Breast epithelium (tissue), 4 donors: ENCODE measurements around the gene CDH24. TPM values are rescaled to one million over a fixed set of nuclear protein-coding genes. Genes with fewer than 3 reads are reported as not detected.
A peak's percentile ranks its signal among the peaks of the same experiment; 100 is the strongest.

Source experiments
- DNase-seq, 2 donors: peaks; one replicate each; pipeline ENCODE4 v3.0.0-alpha.2; 2019; ENCODE audit warnings: low spot score in 2 of 2
- H3K27ac ChIP-seq, 2 donors: fragments of 200-600 bp; sonication (generic) in 1 of 2; one replicate each; pipeline ENCODE4 v1.5.1; 2016 to 2019; ENCODE audit warnings: mild to moderate bottlenecking in 1 of 2
- H3K27me3 ChIP-seq, 2 donors: fragments of 200-600 bp; sonication (generic) in 1 of 2; one replicate each; pipeline versions ENCODE4 v1.5.1 to v1.6.0; 2017 to 2019; ENCODE audit warnings: control low read depth in 1 of 2, mild to moderate bottlenecking in 1 of 2
- H3K36me3 ChIP-seq: fragments of 200-600 bp; one replicate; pipeline ENCODE4 v1.5.1; 2019
- H3K4me1 ChIP-seq, 2 donors: fragments of 200-600 bp; sonication (generic); one replicate each; pipeline ENCODE4 v1.5.1; 2016 to 2019; ENCODE audit warnings: control low read depth in 1 of 2
- H3K4me3 ChIP-seq, 3 donors: fragments of 200-600 bp; sonication (generic); 1 replicate in 2 of 3; 2 replicates in 1 of 3; pipeline ENCODE4 v1.5.1; 2016 to 2019; ENCODE audit warnings: mild to moderate bottlenecking in 3 of 3, moderate library complexity in 2 of 3
- H3K9me3 ChIP-seq, 2 donors: fragments of 200-600 bp; sonication (generic) in 1 of 2; one replicate each; pipeline ENCODE4 v1.5.1; 2016 to 2019; ENCODE audit warnings: control low read depth in 1 of 2
- CTCF ChIP-seq, 3 donors: fragments of 450-650 bp; IDR thresholded peaks; one replicate each; pipeline ENCODE4 v1.5.1; 2016 to 2017; ENCODE audit warnings: antibody characterized with exemption in 3 of 3, mild to moderate bottlenecking in 3 of 3, moderate library complexity in 3 of 3
- POLR2A ChIP-seq: fragments of 450-650 bp; IDR thresholded peaks from one replicate; pipeline ENCODE4 v1.6.1; 2016; ENCODE audit warnings: antibody characterized with exemption, mild to moderate bottlenecking, moderate library complexity
- POLR2AphosphoS5 ChIP-seq, 3 donors: sonication (generic); formaldehyde crosslinking; IDR thresholded peaks; one replicate each; pipeline ENCODE4 v1.6.1; 2017; ENCODE audit warnings: antibody characterized with exemption in 3 of 3
- intact Hi-C: fragments of 100-400 bp; cut with DNase I; formaldehyde crosslinking; loops from one replicate; pipeline ENCODE4 v1.15.1; 2023; ENCODE audit warnings: low total_unique reads
- total RNA-seq, 3 donors: library from RNA; depleted of rRNA; stranded (reverse); fragments of >200 nt; gene quantifications; one replicate each; pipeline ENCODE4 v1.1.0, GENCODE V29; 2016

The CDH24 gene
- total RNA-seq, 3 donors from 2014 or later, result 2.2 to 5.2 (median 3.2) TPM

- Histone ChIP-seq H3K9me3 (no peaks in the 10 kb centered on the region), H3K27me3 (no peaks in the 10 kb centered on the region), H3K4me3 (no peak overlapping the region), H3K27ac (no peak overlapping the region), H3K36me3 (no peaks in the 10 kb centered on the region), H3K4me1 (peaks cover 0 to 3% of the 10 kb centered on the region in 2 donors)
- intact Hi-C loops, result no loop called here
- no peak for DNase-seq
- TF ChIP-seq POLR2AphosphoS5 (IDR thresholded peaks at IDR 0.05) (no peak), POLR2A (no peak), CTCF (IDR thresholded peaks at IDR 0.05) (no peak)
Measured at GRCh38 chr14:23099212-23099861, 42.0 kb upstream of the CDH24 start.

- intact Hi-C loops, result no loop called here
- Histone ChIP-seq H3K27ac (no peak overlapping the region), H3K9me3 (no peaks in the 10 kb centered on the region), H3K27me3 (no peaks in the 10 kb centered on the region), H3K4me3 (no peak overlapping the region), H3K36me3 (no peaks in the 10 kb centered on the region), H3K4me1 (peaks cover 0 to 13% of the 10 kb centered on the region in 2 donors)
- no peak for DNase-seq
- TF ChIP-seq POLR2AphosphoS5 (IDR thresholded peaks at IDR 0.05) (no peak), CTCF (IDR thresholded peaks at IDR 0.05) (no peak), POLR2A (no peak)
Measured at GRCh38 chr14:23097786-23098185, 40.5 kb upstream of the CDH24 start.

DNA sequence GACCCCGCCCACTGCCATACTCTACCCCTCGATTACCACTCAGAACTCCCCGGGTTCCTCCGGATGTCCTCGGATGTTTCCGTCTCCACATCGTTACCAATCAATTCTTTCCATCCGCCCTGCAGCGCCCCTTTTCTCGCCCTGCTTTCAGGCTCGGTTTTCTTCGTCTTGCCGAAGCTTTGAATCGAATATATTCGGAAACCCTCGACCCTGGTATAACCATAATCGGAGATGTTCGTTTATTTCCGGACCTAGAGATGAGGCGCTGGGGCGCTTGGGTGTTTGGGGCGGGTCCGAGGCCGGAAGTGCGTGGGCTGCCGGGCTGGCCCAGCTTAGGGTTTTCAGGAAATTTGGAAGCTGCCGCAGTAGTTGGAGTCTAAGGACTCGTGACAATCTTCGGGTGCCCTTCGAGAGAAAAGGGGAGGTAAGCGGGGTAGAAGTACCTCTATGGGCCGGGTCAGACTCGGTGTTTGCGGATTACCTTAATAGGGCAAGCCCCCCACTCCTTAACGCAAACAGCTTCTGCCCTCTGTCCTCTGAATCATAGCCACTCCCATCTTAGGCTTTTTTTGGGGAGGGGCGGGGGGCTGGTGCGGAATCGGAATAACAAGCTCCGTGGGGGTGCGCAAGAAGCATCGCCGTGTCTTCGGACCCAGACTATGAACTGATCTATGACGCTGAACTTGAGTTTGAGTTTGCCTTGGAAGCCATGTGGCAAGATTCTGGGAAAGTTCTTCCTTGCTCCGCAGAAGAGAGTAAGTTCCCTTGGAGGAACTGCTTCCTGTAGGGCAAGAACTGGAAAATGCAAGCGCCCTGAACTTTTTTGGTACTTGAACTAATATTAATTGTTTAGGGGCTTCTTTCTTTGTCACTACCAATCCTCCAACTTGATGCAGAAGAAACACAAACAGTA, 38.1 kb upstream of the CDH24 start, which contains the start of gene C14orf119:
C14orf119 (plus strand) TSS at position 310 of the 913 bp plus-strand sequence. CDS start 2,154 bp downstream, outside the sequence.
- intact Hi-C loops, result no loop called here
- peak within 1 kb of the TSS; percentile 68 to 80 (median 74) for H3K4me3 ChIP-seq

DNA sequence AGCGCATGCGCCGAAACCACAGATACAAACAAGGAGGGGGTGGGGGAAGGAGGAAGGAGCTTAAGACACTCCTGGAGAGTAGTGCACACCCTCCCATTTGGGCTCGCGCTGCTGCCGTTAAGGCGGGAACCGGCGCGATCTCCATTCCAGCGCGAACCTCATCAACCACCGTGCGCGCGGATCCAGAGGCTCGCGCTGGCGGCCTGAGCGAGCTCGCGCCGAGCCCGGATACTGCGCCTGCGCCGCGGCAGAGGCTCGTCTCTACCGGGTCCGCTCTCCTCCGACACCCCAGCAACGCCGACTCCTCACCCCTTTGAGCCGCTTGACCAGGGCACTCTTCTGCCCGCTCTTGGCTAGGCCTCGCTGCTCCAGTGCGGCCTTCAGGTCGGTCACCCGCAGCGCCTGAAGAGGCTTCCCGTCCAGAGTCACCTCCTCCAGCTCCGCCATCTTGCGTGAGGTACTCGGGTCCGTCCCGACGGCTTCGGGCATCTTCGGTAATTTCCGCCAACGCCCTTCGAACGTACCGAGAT, 37.4 kb upstream of the CDH24 start, which contains the start of gene ACIN1:
ACIN1 (minus strand) TSS at position 471 of the 530 bp plus-strand sequence; CDS start at position 447, 24 bp downstream.
- Histone ChIP-seq H3K27ac (peak within 1 kb of the TSS; percentile 98 to 99), H3K27me3 (no peaks in the 10 kb centered on the region), H3K4me3 (peak within 1 kb of the TSS; percentile 68 to 80 (median 74)), H3K36me3 (no peaks in the 10 kb centered on the region), H3K4me1 (peaks cover 0 to 16% of the 10 kb centered on the region in 2 donors), H3K9me3 (no peaks in the 10 kb centered on the region)
- intact Hi-C loops, result no loop called here
- peak; percentile 72 to 96 (median 95) for TF ChIP-seq POLR2AphosphoS5 (IDR thresholded peaks at IDR 0.05)
- TF ChIP-seq POLR2A, result peak; percentile 86
- TF ChIP-seq CTCF (IDR thresholded peaks at IDR 0.05), result no peak
- peak in 1 of 2 donors; percentile 66 for DNase-seq

More for the DNA sequence above, 38.1 kb upstream of the CDH24 start, which contains the start of gene C14orf119:
- Histone ChIP-seq H3K27ac (peak within 1 kb of the TSS; percentile 98 to 99), H3K27me3 (no peaks in the 10 kb centered on the region), H3K36me3 (no peaks in the 10 kb centered on the region), H3K4me1 (peaks cover 0 to 16% of the 10 kb centered on the region in 2 donors), H3K9me3 (no peaks in the 10 kb centered on the region)
- peak; percentile 99 to 100 for DNase-seq
- TF ChIP-seq CTCF (IDR thresholded peaks at IDR 0.05), result peak in 1 of 3 donors; percentile 26
- peak; percentile 68 for TF ChIP-seq POLR2A
- peak; percentile 6 to 88 (median 61) for TF ChIP-seq POLR2AphosphoS5 (IDR thresholded peaks at IDR 0.05)
